ENCODE measurements around the gene SCRG1.

GRCh38 chr4:173436149-173436579 lies 37.2 kb upstream of the SCRG1 start:
- TF ChIP-seq ZNF274 (IDR thresholded peaks at IDR 0.05; ENCODE audit: low read depth, low read length) (no peak), SUZ12 (IDR thresholded peaks at IDR 0.05; ENCODE audit: extremely low read depth, insufficient read depth, insufficient read length) (no peak), YY1 (IDR thresholded peaks at IDR 0.05; ENCODE audit: insufficient read depth, insufficient read length) (no peak)

Measured in NT2/D1 (cell line).